MM.1S (cell line): ENCODE results near the gene NR1H3.

ENCODE experiments used
- EZH2phosphoT487 ChIP-seq: fragments of 300-600 bp; sonication (generic); IDR thresholded peaks from 2 replicates; pipeline ENCODE4 v1.6.1; 2018; ENCODE audit warnings: antibody characterized with exemption, low read length
- TF ChIP-seq, protein P1 (sequence below): fragments of 300-600 bp; sonication (generic); IDR thresholded peaks from 2 replicates; pipeline ENCODE4 v1.5.1; 2016; ENCODE audit warnings: antibody characterized with exemption, low read length, mixed read lengths

- TF ChIP-seq EZH2phosphoT487 = no peak
- TF ChIP-seq, protein P1, sequence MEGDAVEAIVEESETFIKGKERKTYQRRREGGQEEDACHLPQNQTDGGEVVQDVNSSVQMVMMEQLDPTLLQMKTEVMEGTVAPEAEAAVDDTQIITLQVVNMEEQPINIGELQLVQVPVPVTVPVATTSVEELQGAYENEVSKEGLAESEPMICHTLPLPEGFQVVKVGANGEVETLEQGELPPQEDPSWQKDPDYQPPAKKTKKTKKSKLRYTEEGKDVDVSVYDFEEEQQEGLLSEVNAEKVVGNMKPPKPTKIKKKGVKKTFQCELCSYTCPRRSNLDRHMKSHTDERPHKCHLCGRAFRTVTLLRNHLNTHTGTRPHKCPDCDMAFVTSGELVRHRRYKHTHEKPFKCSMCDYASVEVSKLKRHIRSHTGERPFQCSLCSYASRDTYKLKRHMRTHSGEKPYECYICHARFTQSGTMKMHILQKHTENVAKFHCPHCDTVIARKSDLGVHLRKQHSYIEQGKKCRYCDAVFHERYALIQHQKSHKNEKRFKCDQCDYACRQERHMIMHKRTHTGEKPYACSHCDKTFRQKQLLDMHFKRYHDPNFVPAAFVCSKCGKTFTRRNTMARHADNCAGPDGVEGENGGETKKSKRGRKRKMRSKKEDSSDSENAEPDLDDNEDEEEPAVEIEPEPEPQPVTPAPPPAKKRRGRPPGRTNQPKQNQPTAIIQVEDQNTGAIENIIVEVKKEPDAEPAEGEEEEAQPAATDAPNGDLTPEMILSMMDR = no peak
Measured at GRCh38 chr11:47236482-47236881, 21.3 kb upstream of the NR1H3 start.
